Measurements from ENCODE around the gene POU6F1.
A peak's percentile ranks its signal among the peaks of the same experiment; 100 is the strongest.

POU6F1 gene

DNA sequence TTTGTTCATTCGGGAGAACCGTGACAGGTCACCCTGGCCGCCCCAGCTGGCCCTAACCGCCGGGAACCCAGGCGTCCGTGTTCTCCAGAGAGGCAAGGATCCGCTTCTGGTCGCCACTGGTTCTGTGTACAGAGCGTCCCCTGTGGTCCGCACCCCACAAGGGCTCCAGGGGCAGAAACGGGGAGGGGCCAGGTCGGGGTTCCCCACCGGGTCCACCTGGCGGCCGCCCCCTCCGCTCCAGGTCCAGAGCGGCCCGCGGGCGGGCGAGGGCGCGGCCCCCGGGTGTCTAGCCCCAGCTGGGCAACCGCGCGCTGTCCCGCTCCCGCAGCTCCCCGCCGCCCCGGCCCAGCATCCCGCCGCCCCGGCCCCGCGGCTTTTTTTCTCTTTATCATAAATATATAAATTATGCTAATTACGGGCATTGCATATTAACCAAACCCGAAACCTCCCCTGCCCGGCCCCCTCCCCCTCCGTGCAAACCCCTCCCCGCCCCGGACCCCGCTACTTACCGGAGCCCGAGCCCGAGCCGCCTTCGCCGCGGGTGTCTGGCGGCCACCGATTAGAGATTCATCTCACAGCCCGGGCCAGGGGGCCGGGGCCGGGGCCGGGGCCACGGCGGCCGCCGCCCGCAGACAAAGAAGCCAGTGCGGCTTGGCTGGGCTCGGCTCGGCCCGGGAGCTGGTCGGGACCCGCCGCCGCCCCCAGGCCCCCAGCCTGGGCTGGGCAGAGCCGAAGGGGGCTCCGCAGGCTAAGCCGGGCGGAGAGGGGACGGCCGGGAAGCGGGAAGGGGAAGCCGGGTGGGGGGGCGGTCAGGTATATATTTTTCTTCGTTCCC is 512 bp downstream of the POU6F1 start:
- peaks cover 7% of the 10 kb centered on the region for H3K27me3 ChIP-seq (ENCODE audit: control insufficient read depth, insufficient read depth, low read length, poor library complexity, severe bottlenecking)
- peak overlapping the region; percentile 66 for H3K4me3 ChIP-seq (ENCODE audit: insufficient read depth, low read depth, low read length)
- H3K27ac ChIP-seq (ENCODE audit: insufficient read depth, low read depth, low read length, poor library complexity, severe bottlenecking): peak overlapping the region; percentile 48
- H3K36me3 ChIP-seq (ENCODE audit: control insufficient read depth, insufficient read depth, low read length): no peaks in the 10 kb centered on the region
- H3K4me1 ChIP-seq (ENCODE audit: control insufficient read depth, insufficient read depth, low read length): peaks cover 7% of the 10 kb centered on the region
- no peaks in the 10 kb centered on the region for H3K9me3 ChIP-seq (ENCODE audit: control insufficient read depth, low read length)
- WGBS, 2 experiments: 1% methylated on average over 70 to 76 of the region's 81 CpGs

- H3K27ac ChIP-seq (ENCODE audit: insufficient read depth, low read depth, low read length, poor library complexity, severe bottlenecking): no peak overlapping the region
- H3K4me1 ChIP-seq (ENCODE audit: control insufficient read depth, insufficient read depth, low read length): peaks cover 7% of the 10 kb centered on the region
- 30 to 40% methylated on average over 5 of the region's 7 CpGs for WGBS, 2 experiments
- peak overlapping the region; percentile 66 for H3K4me3 ChIP-seq (ENCODE audit: insufficient read depth, low read depth, low read length)
- peaks cover 7% of the 10 kb centered on the region for H3K27me3 ChIP-seq (ENCODE audit: control insufficient read depth, insufficient read depth, low read length, poor library complexity, severe bottlenecking)
- H3K9me3 ChIP-seq (ENCODE audit: control insufficient read depth, low read length): no peaks in the 10 kb centered on the region
- no peaks in the 10 kb centered on the region for H3K36me3 ChIP-seq (ENCODE audit: control insufficient read depth, insufficient read depth, low read length)
Observed at GRCh38 chr12:51216642-51217041, 1.2 kb downstream of the POU6F1 start.

DNA sequence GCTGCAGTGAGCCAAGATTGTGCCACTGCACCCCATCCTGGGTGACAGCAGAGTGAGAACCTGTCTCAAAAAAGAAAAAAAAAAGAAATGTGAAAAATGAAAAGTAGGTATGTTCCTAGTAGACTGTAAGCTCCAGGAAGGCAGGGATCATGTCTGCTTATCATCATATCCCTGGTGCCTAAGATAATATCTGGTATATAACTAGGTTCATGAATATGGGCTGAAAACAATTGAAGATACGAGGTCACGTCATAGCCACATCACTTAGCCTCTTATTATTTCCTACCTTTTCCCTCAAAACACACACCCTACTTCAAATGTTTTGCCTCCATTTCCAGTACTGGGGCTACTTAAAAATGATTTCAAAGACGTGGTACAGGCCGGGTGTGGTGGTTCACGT is 3.0 kb downstream of the POU6F1 start:
- Histone ChIP-seq H3K9me3 (ENCODE audit: control insufficient read depth, low read length) (no peaks in the 10 kb centered on the region), H3K27me3 (ENCODE audit: control insufficient read depth, insufficient read depth, low read length, poor library complexity, severe bottlenecking) (peaks cover 7% of the 10 kb centered on the region), H3K27ac (ENCODE audit: insufficient read depth, low read depth, low read length, poor library complexity, severe bottlenecking) (no peak overlapping the region), H3K36me3 (ENCODE audit: control insufficient read depth, insufficient read depth, low read length) (no peaks in the 10 kb centered on the region), H3K4me1 (ENCODE audit: control insufficient read depth, insufficient read depth, low read length) (peaks cover 7% of the 10 kb centered on the region), H3K4me3 (ENCODE audit: insufficient read depth, low read depth, low read length) (no peak overlapping the region)
- 89 to 95% methylated on average over 5 of the region's 5 CpGs for WGBS, 2 experiments

DNA sequence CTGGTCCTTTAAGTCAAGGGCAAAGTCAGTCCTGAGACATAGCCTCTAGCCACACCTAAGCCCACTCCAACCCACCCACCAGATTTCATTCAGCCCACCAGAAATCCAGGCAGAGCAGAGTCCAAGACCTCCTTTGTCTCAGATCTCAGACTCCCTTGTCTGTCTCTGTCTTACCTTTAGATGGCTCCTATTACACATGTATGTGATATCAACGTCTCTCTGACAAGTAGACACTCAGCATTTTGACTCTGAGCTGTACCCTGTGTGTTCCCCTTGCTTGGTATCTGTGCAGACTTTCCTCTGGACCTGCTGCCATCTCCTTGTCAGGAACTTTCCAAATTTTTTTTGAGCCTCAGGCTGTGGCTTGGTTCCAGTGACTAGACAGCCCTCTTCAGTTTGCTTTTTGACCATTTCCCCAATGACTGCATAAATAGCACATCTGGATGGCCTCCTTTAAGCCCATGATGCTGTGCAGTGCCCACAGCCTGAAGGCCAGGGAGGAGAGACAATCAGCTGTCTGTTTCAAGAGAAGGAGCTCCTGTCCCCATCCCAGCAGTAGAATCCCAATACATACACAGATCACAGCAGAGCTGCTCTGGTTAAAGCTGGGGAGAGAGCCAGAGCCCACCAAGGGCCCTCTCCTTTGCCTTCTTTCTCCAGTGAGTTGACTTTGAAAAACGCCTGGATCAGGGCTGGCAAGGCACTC is 7.0 kb downstream of the POU6F1 start:
- no peaks in the 10 kb centered on the region for H3K9me3 ChIP-seq (ENCODE audit: control insufficient read depth, low read length)
- H3K27ac ChIP-seq (ENCODE audit: insufficient read depth, low read depth, low read length, poor library complexity, severe bottlenecking): no peak overlapping the region
- H3K4me3 ChIP-seq (ENCODE audit: insufficient read depth, low read depth, low read length): no peak overlapping the region
- no peaks in the 10 kb centered on the region for H3K4me1 ChIP-seq (ENCODE audit: control insufficient read depth, insufficient read depth, low read length)
- 73 to 75% methylated on average over 2 of the region's 2 CpGs for WGBS, 2 experiments
- H3K36me3 ChIP-seq (ENCODE audit: control insufficient read depth, insufficient read depth, low read length): no peaks in the 10 kb centered on the region
- H3K27me3 ChIP-seq (ENCODE audit: control insufficient read depth, insufficient read depth, low read length, poor library complexity, severe bottlenecking): no peaks in the 10 kb centered on the region

DNA sequence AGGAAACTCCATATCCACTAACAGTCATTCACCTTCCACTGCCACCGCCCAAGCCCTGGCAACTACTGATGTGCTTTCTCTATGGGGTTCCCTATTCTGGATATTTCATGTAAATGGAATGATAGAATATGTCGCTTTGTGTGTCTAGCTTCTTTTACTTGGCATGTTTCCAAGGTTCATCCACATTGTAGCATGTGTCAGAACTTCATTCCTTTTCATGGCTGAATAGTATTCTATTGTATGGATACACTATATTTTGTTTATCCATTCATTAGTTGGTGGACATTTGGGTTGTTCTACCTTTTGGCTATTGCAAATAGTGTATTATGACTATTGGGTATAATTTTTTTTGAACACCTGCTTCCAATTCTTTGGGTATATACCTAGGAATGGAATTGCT is 8.6 kb downstream of the POU6F1 start:
- Histone ChIP-seq H3K4me1 (ENCODE audit: control insufficient read depth, insufficient read depth, low read length) (no peaks in the 10 kb centered on the region), H3K27ac (ENCODE audit: insufficient read depth, low read depth, low read length, poor library complexity, severe bottlenecking) (no peak overlapping the region), H3K27me3 (ENCODE audit: control insufficient read depth, insufficient read depth, low read length, poor library complexity, severe bottlenecking) (no peaks in the 10 kb centered on the region), H3K36me3 (ENCODE audit: control insufficient read depth, insufficient read depth, low read length) (no peaks in the 10 kb centered on the region), H3K9me3 (ENCODE audit: control insufficient read depth, low read length) (no peaks in the 10 kb centered on the region), H3K4me3 (ENCODE audit: insufficient read depth, low read depth, low read length) (no peak overlapping the region)
- 95 to 100% methylated on average over 2 of the region's 2 CpGs for WGBS, 2 experiments

- no peaks in the 10 kb centered on the region for H3K4me1 ChIP-seq (ENCODE audit: control insufficient read depth, insufficient read depth, low read length)
- H3K4me3 ChIP-seq (ENCODE audit: insufficient read depth, low read depth, low read length): no peak overlapping the region
- H3K27ac ChIP-seq (ENCODE audit: insufficient read depth, low read depth, low read length, poor library complexity, severe bottlenecking): no peak overlapping the region
- WGBS, 2 experiments: 95 to 97% methylated on average over 6 to 7 of the region's 7 CpGs
- H3K27me3 ChIP-seq (ENCODE audit: control insufficient read depth, insufficient read depth, low read length, poor library complexity, severe bottlenecking): no peaks in the 10 kb centered on the region
- H3K36me3 ChIP-seq (ENCODE audit: control insufficient read depth, insufficient read depth, low read length): no peaks in the 10 kb centered on the region
- no peaks in the 10 kb centered on the region for H3K9me3 ChIP-seq (ENCODE audit: control insufficient read depth, low read length)
Observed at GRCh38 chr12:51208016-51208660, 9.7 kb downstream of the POU6F1 start.

GRCh38 chr12:51205350-51205749 is 12.5 kb downstream of the POU6F1 start:
- no peaks in the 10 kb centered on the region for H3K27me3 ChIP-seq (ENCODE audit: control insufficient read depth, insufficient read depth, low read length, poor library complexity, severe bottlenecking)
- no peak overlapping the region for H3K4me3 ChIP-seq (ENCODE audit: insufficient read depth, low read depth, low read length)
- no peaks in the 10 kb centered on the region for H3K9me3 ChIP-seq (ENCODE audit: control insufficient read depth, low read length)
- no peaks in the 10 kb centered on the region for H3K4me1 ChIP-seq (ENCODE audit: control insufficient read depth, insufficient read depth, low read length)
- 90 to 94% methylated on average over 6 of the region's 6 CpGs for WGBS, 2 experiments
- H3K36me3 ChIP-seq (ENCODE audit: control insufficient read depth, insufficient read depth, low read length): no peaks in the 10 kb centered on the region
- no peak overlapping the region for H3K27ac ChIP-seq (ENCODE audit: insufficient read depth, low read depth, low read length, poor library complexity, severe bottlenecking)

DNA sequence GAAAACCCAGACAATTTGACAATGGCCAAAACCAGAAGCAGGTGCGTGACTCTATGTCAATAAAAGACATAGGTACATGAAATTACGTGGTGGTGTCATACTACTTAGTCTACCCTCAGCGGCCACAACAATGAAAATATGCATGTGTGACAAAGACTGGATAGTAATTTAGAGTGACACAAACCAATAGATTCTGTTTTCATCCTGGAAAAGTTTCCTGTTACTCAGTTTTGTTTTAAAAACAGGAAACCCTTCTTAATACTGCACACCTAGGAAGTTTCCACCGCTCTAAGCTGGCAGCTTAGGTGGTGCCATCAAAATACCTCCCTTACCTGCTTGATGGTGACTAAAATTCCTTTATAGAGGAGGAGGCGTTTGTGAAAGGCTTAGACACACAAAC is 15.1 kb downstream of the POU6F1 start:
- no peak overlapping the region for H3K27ac ChIP-seq (ENCODE audit: insufficient read depth, low read depth, low read length, poor library complexity, severe bottlenecking)
- H3K27me3 ChIP-seq (ENCODE audit: control insufficient read depth, insufficient read depth, low read length, poor library complexity, severe bottlenecking): no peaks in the 10 kb centered on the region
- no peaks in the 10 kb centered on the region for H3K9me3 ChIP-seq (ENCODE audit: control insufficient read depth, low read length)
- H3K36me3 ChIP-seq (ENCODE audit: control insufficient read depth, insufficient read depth, low read length): no peaks in the 10 kb centered on the region
- no peak overlapping the region for H3K4me3 ChIP-seq (ENCODE audit: insufficient read depth, low read depth, low read length)
- H3K4me1 ChIP-seq (ENCODE audit: control insufficient read depth, insufficient read depth, low read length): no peaks in the 10 kb centered on the region
- WGBS, 2 experiments: 95% methylated on average over 5 of the region's 5 CpGs

- Histone ChIP-seq H3K4me1 (ENCODE audit: control insufficient read depth, insufficient read depth, low read length) (no peaks in the 10 kb centered on the region), H3K36me3 (ENCODE audit: control insufficient read depth, insufficient read depth, low read length) (no peaks in the 10 kb centered on the region), H3K4me3 (ENCODE audit: insufficient read depth, low read depth, low read length) (no peak overlapping the region), H3K27me3 (ENCODE audit: control insufficient read depth, insufficient read depth, low read length, poor library complexity, severe bottlenecking) (no peaks in the 10 kb centered on the region), H3K27ac (ENCODE audit: insufficient read depth, low read depth, low read length, poor library complexity, severe bottlenecking) (no peak overlapping the region), H3K9me3 (ENCODE audit: control insufficient read depth, low read length) (no peaks in the 10 kb centered on the region)
- WGBS, 2 experiments: 94 to 95% methylated on average over 9 of the region's 9 CpGs
Observed at GRCh38 chr12:51200806-51201205, 17.1 kb downstream of the POU6F1 start.

GRCh38 chr12:51200156-51200555 is 17.7 kb downstream of the POU6F1 start:
- Histone ChIP-seq H3K27me3 (ENCODE audit: control insufficient read depth, insufficient read depth, low read length, poor library complexity, severe bottlenecking) (no peaks in the 10 kb centered on the region), H3K4me3 (ENCODE audit: insufficient read depth, low read depth, low read length) (no peak overlapping the region), H3K4me1 (ENCODE audit: control insufficient read depth, insufficient read depth, low read length) (no peaks in the 10 kb centered on the region), H3K36me3 (ENCODE audit: control insufficient read depth, insufficient read depth, low read length) (no peaks in the 10 kb centered on the region), H3K9me3 (ENCODE audit: control insufficient read depth, low read length) (no peaks in the 10 kb centered on the region), H3K27ac (ENCODE audit: insufficient read depth, low read depth, low read length, poor library complexity, severe bottlenecking) (no peak overlapping the region)
- 95 to 96% methylated on average over 7 of the region's 7 CpGs for WGBS, 2 experiments
